ENCODE results near the gene KIF11. TPM values are rescaled to one million over a fixed set of nuclear protein-coding genes. Genes with fewer than 3 reads are reported as not detected.

Gene KIF11
- total and polyA plus RNA-seq, 9 of the 15 experiments (the other 6 are each of a cell fraction or from before 2014, with no cell fraction given): 11.3 to 54.4 (median 29.2) TPM

DNA sequence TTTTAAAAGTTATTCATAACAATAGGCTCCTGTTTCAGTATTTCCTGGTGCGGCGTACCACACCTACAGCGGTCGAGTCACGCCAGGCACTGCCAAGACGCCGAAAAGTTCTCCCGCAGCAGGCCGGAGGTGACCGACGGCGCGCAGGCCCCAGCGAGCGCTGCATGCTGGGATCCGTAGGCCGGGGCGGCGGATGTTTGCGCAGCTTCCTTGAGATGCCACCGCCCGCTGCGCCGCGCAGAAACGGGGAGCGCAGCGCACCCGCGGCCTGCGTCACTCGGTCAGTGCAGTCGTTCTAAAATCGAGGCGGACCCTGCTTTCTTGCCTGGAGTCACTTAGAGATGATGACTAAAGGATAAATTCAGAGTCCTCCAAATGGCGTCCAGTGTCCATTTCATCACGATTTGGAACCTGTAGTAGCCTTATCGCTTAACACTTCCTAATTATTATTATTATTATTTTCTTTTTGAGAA, 1.3 kb upstream of the KIF11 start (continued):
- TF ChIP-seq, protein P1, sequence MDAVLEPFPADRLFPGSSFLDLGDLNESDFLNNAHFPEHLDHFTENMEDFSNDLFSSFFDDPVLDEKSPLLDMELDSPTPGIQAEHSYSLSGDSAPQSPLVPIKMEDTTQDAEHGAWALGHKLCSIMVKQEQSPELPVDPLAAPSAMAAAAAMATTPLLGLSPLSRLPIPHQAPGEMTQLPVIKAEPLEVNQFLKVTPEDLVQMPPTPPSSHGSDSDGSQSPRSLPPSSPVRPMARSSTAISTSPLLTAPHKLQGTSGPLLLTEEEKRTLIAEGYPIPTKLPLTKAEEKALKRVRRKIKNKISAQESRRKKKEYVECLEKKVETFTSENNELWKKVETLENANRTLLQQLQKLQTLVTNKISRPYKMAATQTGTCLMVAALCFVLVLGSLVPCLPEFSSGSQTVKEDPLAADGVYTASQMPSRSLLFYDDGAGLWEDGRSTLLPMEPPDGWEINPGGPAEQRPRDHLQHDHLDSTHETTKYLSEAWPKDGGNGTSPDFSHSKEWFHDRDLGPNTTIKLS (IDR thresholded peaks at IDR 0.05; ENCODE audit: borderline replicate concordance, low read depth): no peak
- TF ChIP-seq, protein P2, sequence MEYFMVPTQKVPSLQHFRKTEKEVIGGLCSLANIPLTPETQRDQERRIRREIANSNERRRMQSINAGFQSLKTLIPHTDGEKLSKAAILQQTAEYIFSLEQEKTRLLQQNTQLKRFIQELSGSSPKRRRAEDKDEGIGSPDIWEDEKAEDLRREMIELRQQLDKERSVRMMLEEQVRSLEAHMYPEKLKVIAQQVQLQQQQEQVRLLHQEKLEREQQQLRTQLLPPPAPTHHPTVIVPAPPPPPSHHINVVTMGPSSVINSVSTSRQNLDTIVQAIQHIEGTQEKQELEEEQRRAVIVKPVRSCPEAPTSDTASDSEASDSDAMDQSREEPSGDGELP (CRISPR knock-in tag; IDR thresholded peaks at IDR 0.05; ENCODE audit: borderline replicate concordance): peak; percentile 71; the same call in 1 of the 2 replicates
- TF ChIP-seq KLF1 (tag; IDR thresholded peaks at IDR 0.05) (no peak), RAD51 (IDR thresholded peaks at IDR 0.05; ENCODE audit: borderline replicate concordance, low read depth) (no peak), SRSF7 (optimal IDR thresholded peaks at IDR 0.05; ENCODE audit: low read depth, low read length) (no peak), TOE1 (IDR thresholded peaks at IDR 0.05; ENCODE audit: borderline replicate concordance) (peak; percentile 9; the same call in 1 of the 2 replicates), TOE1 (CRISPR knock-in tag; IDR thresholded peaks at IDR 0.05; ENCODE audit: borderline replicate concordance, low read depth) (no peak), SRSF1 (IDR thresholded peaks at IDR 0.05; ENCODE audit: low read depth, low read length) (no peak), BRD9 (IDR thresholded peaks at IDR 0.05; ENCODE audit: low read depth, partially characterized antibody) (no peak), E2F3 (CRISPR knock-in tag; IDR thresholded peaks at IDR 0.05) (no peak), OTX1 (CRISPR knock-in tag; IDR thresholded peaks at IDR 0.05) (no peak), HIVEP1 (CRISPR knock-in tag; IDR thresholded peaks at IDR 0.05) (no peak)
- TF ChIP-seq, protein P3, sequence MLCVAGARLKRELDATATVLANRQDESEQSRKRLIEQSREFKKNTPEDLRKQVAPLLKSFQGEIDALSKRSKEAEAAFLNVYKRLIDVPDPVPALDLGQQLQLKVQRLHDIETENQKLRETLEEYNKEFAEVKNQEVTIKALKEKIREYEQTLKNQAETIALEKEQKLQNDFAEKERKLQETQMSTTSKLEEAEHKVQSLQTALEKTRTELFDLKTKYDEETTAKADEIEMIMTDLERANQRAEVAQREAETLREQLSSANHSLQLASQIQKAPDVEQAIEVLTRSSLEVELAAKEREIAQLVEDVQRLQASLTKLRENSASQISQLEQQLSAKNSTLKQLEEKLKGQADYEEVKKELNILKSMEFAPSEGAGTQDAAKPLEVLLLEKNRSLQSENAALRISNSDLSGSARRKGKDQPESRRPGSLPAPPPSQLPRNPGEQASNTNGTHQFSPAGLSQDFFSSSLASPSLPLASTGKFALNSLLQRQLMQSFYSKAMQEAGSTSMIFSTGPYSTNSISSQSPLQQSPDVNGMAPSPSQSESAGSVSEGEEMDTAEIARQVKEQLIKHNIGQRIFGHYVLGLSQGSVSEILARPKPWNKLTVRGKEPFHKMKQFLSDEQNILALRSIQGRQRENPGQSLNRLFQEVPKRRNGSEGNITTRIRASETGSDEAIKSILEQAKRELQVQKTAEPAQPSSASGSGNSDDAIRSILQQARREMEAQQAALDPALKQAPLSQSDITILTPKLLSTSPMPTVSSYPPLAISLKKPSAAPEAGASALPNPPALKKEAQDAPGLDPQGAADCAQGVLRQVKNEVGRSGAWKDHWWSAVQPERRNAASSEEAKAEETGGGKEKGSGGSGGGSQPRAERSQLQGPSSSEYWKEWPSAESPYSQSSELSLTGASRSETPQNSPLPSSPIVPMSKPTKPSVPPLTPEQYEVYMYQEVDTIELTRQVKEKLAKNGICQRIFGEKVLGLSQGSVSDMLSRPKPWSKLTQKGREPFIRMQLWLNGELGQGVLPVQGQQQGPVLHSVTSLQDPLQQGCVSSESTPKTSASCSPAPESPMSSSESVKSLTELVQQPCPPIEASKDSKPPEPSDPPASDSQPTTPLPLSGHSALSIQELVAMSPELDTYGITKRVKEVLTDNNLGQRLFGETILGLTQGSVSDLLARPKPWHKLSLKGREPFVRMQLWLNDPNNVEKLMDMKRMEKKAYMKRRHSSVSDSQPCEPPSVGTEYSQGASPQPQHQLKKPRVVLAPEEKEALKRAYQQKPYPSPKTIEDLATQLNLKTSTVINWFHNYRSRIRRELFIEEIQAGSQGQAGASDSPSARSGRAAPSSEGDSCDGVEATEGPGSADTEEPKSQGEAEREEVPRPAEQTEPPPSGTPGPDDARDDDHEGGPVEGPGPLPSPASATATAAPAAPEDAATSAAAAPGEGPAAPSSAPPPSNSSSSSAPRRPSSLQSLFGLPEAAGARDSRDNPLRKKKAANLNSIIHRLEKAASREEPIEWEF (CRISPR knock-in tag; IDR thresholded peaks at IDR 0.05): 0 out of 2 replicates have a peak, but pooled peaks have one; percentile 37
- TF ChIP-seq, protein P4, sequence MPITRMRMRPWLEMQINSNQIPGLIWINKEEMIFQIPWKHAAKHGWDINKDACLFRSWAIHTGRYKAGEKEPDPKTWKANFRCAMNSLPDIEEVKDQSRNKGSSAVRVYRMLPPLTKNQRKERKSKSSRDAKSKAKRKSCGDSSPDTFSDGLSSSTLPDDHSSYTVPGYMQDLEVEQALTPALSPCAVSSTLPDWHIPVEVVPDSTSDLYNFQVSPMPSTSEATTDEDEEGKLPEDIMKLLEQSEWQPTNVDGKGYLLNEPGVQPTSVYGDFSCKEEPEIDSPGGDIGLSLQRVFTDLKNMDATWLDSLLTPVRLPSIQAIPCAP (CRISPR knock-in tag; IDR thresholded peaks at IDR 0.05; ENCODE audit: borderline replicate concordance): no peak
- TF ChIP-seq, protein P5, sequence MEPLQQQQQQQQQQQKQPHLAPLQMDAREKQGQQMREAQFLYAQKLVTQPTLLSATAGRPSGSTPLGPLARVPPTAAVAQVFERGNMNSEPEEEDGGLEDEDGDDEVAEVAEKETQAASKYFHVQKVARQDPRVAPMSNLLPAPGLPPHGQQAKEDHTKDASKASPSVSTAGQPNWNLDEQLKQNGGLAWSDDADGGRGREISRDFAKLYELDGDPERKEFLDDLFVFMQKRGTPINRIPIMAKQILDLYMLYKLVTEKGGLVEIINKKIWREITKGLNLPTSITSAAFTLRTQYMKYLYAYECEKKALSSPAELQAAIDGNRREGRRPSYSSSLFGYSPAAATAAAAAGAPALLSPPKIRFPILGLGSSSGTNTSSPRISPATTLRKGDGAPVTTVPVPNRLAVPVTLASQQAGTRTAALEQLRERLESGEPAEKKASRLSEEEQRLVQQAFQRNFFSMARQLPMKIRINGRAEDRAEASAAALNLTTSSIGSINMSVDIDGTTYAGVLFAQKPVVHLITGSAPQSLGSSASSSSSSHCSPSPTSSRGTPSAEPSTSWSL (CRISPR knock-in tag; IDR thresholded peaks at IDR 0.05; ENCODE audit: borderline replicate concordance): no peak
- TF ChIP-seq, protein P6, sequence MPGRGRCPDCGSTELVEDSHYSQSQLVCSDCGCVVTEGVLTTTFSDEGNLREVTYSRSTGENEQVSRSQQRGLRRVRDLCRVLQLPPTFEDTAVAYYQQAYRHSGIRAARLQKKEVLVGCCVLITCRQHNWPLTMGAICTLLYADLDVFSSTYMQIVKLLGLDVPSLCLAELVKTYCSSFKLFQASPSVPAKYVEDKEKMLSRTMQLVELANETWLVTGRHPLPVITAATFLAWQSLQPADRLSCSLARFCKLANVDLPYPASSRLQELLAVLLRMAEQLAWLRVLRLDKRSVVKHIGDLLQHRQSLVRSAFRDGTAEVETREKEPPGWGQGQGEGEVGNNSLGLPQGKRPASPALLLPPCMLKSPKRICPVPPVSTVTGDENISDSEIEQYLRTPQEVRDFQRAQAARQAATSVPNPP (IDR thresholded peaks at IDR 0.05; ENCODE audit: borderline replicate concordance, insufficient read depth, insufficient read length): no peak

All from K562 (cell line).